NCI-H1417 (cell line): Measurements from ENCODE around the gene MEGF11.
A peak's percentile ranks its signal among the peaks of the same experiment; 100 is the strongest.

Source experiments
- DNase-seq, 3 experiments: peaks; one replicate each; lab custom pipeline; 2025; lab: John Stamatoyannopoulos, UW

Gene MEGF11

DNA sequence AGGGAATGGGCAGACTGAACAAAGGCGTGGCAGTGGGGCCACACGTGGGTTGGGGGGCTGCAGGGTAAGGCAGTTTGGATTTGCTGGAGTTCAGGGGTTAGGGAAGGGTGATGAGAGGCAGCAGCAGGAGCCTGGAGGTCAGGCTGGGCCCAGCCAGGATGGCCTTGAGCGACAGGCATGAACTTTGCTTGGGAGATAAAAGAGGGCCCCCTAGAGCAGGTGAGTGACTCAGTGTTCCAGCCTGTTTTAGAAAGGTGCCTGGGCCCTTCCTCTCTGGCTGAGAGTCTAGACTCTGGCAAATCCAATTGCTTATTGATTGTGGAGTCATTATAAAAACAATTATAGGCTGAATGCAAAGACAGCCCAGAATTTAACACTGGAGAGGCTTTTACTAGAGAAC lies 309.1 kb downstream of the MEGF11 start:
- DNase-seq = no peak

DNA sequence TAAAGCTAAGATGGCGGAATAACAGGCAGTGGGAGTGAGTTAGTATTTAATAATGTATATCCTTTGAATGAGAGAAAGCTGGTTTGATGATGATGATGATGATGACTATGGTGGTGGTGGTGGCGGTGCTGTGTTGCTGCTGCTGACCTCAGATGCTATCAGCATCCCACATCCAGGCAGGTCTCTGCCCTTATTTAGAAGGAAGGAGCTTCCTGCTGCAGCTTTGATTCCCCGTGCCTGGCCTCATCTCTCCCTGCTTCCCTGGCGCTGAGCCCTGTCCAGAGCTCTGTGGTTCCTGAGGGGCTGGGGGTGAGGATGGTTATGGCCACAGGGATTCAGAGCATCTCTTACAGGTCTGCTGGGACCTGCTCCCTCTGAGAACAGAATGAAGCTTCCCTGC lies 311.1 kb downstream of the MEGF11 start:
- DNase-seq = peak in 1 of 3 experiments; percentile 11

DNA sequence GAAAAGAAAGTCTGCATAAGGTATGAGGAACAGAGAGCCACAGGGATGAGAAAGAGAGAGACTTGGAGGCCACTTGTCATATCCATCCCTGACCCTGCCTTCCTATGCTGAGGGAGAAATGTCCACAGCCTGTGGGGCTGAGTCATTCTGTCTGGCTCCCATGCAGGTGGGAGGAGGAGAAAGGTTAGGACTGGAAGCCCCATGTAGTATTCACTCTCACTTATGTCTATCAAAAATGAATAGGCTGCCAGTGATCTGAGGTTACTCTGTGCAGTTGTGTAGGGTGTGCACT lies 313.0 kb downstream of the MEGF11 start:
- no peak for DNase-seq

DNA sequence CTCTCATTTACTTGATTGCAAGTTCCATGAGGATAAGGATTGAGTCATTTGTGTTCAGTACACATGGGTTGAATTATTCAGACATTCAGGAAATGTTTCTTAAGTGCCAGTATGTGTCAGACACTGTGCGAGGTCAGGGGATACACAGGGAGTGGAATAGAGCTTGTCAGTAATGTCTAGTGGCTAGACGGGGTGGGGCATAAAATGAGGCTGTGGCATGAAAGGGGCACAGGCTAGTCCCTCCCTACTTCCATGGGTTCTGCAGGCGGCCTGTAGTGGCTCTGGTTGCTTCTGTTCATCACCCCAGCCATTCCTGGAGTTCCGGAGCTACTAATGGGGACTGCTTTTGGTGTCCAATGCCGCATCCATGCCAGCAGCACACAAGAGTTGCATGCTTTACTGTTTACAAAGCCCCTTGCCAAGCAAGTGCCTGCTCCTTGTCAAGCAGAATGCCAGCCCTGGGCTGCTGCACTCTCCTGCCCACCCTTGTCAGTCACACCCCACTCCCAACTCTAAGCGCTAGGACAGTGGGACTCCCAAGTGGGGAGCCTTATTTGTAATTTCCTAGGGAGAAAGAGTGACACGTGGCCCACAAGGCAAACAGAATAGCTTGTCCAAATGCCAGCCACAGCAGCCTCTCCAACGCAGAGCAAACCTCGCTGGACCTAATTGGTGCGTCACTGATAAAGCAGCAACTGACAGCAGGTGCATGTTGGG lies 313.5 kb downstream of the MEGF11 start:
- DNase-seq = peak in 2 of 3 experiments; percentile 83 to 92

- peak in 2 of 3 experiments; percentile 43 to 76 for DNase-seq
Measured at GRCh38 chr15:65938604-65939003, 314.9 kb downstream of the MEGF11 start.

GRCh38 chr15:65937476-65937875 lies 316.1 kb downstream of the MEGF11 start:
- DNase-seq = no peak

DNA sequence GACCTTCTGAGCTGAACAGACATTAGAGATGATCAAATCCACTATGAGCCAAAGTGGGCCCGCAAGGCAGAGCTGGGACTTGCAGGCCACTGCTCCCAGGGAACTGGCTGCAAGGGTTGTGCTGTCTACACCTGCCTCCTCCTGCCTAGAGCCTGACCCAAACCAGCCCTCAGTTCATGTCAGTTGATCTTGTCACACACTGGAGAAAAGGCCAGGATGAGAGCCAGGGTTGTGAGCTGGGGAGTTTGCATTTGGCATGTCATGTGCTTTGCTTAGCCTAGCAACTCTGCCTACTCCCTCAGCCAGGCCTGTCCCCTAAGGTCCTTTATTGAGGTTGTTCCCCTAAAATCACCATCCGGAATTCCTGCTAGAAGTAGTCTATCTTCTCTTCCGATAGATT lies 316.5 kb downstream of the MEGF11 start:
- DNase-seq = no peak

GRCh38 chr15:65936282-65936681 lies 317.3 kb downstream of the MEGF11 start:
- DNase-seq = peak in 1 of 3 experiments; percentile 54

DNA sequence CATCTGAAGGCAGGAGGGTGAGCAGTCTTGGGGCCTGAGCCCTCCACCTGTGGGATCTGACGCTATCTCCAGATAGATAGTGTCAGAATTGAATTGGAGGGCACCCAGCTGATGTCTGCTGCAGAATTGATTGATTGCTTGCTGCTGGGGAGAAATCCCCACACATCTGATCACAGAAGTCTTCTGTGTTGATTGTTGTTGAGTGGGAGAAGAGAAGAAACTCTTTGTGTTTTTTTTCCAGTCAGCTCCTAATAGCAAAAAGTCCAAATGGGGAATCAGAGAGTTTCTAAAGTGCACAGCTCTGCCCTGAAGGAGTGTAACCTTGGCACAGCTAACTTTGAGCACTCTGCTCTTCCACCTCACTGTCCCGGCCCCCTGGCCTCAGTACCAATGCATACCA lies 318.2 kb downstream of the MEGF11 start:
- DNase-seq = no peak

GRCh38 chr15:65931221-65931620 lies 322.3 kb downstream of the MEGF11 start:
- DNase-seq = no peak

- peak in 2 of 3 experiments; percentile 85 to 94 for DNase-seq
Measured at GRCh38 chr15:65930134-65930533, 323.4 kb downstream of the MEGF11 start.

- no peak for DNase-seq
Measured at GRCh38 chr15:65929573-65929972, 324.0 kb downstream of the MEGF11 start.

DNA sequence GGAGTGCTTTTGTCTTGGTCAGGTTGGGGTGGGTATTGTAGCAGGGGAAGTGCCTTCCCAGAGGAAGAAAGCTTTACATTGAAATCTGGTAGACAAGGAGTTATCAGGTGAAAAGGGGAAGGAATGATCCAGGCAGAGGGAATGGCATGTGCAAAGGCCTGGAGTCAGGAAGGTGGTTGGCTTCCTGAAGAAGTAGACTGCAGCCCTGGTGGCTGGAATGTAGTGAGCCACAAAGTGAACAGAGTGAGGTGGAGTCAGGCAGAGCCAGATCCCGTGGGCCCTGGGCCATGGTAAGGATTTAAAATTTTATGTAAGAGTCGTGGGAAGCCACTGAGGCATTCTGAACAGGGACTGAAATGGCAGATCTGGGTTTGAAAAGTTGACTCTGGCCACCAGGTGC lies 326.0 kb downstream of the MEGF11 start:
- DNase-seq = no peak

DNA sequence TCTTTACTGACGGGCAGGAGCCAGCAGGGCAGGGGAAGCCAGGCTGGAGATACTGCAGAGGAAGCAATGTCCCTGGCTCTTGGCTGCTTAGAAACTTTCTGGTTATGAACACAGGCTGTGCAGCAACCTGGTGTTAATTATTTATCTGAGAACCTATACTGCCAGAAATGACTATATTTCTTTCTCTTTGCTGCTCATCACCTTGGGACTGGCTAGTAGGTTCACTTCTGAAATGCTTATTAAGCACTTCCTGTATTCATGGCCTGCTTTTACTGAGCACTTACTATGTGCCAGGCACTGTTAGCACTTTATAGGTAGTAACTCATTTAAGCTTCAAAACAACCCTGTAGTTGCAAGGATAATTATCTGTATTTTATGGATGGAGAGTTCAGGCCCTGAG lies 326.7 kb downstream of the MEGF11 start:
- DNase-seq = no peak

DNA sequence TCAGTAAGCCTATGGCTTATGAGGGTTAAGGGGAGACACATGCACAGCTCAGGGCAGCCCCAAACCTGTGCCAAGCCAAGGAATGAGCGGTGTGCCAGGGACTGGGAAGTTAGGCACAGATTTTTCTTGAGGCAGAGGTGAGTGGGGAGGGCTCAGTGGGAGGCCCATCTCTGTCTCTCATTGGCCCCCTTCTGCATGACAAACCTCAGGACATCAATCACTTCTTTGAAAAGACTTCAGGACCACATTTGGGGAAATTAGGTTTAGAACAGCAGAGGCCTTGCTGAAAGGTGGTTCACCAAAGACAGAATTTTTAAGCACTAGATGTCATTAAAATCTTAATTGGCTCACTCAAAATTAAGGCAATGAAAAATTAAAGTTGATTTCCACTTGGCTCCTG lies 327.1 kb downstream of the MEGF11 start:
- no peak for DNase-seq

GRCh38 chr15:65925338-65925737 lies 328.2 kb downstream of the MEGF11 start:
- DNase-seq = no peak

GRCh38 chr15:65924004-65924403 lies 329.5 kb downstream of the MEGF11 start:
- no peak for DNase-seq

GRCh38 chr15:65923264-65923663 lies 330.3 kb downstream of the MEGF11 start:
- no peak for DNase-seq

GRCh38 chr15:65922621-65923020 lies 330.9 kb downstream of the MEGF11 start:
- no peak for DNase-seq

DNA sequence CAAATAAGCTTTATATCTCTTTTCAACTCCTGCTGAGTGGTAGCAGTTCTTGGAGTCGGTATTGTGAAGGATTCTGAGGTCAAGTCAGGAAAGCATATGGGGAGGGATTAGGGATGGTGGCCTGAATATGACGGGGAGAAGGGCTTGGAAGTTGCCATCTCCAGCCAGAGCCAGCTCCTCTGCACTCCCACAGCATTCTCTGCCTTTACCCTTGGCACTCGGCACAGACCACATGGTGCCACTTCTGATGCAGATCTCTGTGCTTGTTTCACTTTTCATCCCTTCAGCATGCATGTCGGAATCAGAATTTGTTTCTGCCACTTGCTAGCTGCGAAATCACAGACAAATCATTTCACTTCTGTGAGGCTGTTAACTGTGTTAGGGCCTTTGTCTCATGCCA lies 331.8 kb downstream of the MEGF11 start:
- no peak for DNase-seq

DNA sequence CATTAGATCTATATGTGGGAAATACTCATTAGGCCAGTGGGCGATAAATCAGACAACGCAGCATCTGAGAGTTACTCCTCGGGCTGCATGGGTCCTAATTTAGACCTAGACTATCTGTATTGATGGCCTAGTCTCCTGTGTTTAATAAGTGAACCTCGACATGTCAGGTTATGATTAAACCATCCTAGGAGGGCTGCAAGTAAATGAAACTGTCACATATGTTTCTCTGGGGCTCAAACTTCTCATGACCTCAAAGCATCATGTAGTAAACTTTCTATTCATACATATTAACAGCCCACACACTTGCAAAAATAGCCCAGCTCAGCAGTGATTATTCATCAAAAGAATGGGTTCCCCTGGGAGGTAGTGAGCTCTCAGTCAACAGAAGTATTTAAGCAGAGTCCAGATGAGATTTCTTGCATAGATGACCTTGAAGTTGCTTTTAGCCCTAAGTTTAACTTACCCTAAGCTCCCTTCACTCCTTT lies 332.7 kb downstream of the MEGF11 start:
- DNase-seq = no peak

DNA sequence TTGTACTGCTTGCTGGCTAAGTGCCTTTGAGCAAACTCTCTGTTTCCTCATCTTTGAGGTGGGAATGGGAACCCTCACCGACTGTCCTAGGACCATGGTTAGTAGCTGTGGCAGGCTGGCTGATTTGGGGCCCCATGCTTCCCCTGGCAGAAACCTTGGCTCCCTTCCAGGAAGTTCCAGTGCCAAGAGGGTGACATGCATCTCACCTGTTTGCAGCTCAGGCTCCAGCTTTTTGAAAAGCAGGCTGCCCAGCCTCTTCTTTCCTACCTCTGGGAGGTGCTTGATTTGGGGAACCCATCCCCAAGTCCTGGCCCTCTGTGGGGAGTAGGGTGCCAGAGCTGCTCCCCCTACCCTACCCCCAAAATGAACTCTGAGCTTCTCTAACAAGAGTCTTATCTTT lies 333.4 kb downstream of the MEGF11 start:
- DNase-seq = peak in 1 of 3 experiments; percentile 18

DNA sequence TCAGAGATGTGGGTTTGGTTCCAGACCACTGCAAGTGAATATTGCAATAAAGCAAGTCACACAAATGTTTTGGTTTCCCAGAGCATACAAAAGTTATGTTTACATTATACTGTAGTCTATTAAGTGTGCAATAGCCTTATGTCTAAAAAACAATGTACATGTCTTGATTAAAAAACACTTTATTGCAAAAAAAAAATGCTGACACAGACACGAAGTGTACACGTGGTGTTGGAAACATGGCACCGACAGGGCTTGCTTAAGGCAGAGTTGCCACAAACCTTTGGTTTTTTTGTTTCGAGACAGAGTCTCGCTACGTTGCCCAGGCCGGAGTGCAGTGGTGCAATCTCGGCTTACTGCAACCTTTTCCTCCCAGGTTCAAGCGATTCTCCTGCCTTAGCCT lies 334.2 kb downstream of the MEGF11 start:
- no peak for DNase-seq

- no peak for DNase-seq
Measured at GRCh38 chr15:65918945-65919344, 334.6 kb downstream of the MEGF11 start.
